SH-SY5Y (cell line): ENCODE measurements around the gene TXNL4A.

Experiments
- GATA2 ChIP-seq: IDR thresholded peaks from 2 replicates; pipeline ENCODE4 v1.6.1; 2011; ENCODE audit warnings: mild to moderate bottlenecking, low read depth, low read length
- GATA3 ChIP-seq: IDR thresholded peaks from 2 replicates; pipeline ENCODE4 v1.6.1; 2011; ENCODE audit warnings: low read depth, mild to moderate bottlenecking, low read length, moderate library complexity

DNA sequence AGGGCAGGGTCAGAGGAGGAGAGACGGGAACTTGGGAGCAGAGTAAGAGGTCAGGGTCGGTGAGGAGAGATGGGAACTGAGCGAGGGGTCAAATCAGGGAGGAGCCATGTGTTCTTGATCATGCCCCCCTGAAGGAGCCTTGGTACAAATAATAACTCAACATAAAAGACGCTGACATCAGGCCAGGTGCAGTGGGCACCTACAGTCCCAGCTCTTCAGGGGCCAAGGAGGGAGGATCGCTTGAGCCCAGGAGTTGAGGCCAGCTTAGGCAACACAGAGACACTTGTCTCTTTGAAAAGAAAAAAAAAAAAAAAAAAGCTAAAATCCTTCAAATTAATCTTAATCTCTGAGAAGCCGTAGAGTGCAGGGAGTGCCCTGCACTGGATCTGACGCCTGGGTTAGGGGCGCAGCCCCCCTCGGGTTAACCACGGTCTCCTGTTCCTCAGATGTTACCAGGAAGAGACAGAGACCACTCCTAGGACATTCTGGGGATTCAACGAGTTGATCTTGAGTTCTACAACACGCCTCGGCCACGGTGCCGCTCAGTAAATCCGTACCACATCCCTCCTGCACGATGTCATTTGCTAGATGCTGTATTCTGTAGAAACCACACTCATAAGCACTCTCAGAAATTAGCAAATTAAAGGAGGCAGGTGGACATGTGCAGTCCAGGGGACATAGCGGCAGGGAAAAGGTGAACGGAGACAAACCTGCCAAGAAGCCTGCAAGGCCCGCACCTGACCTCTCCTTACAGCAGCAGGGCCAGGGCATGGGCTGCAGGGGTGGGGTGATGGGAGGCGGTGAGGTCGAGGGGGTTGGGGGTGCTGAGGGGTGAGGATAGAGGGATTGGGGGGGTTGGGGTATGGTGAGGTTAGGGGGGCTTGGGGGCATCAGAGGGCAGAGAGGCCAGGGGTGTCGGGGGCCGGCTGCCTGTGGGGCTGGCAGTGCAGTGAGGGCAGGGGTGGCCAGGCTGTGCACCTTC, 66.1 kb downstream of the TXNL4A start:
- no peak for TF ChIP-seq GATA2
- no peak for TF ChIP-seq GATA3
